Stimulated activated CD4-positive, alpha-beta T cell treated with anti-CD3 and anti-CD28 coated beads, Interleukin-1b, Interleukin-23, amount 100 ng/mL, for 4 hours (primary cell): ENCODE results near the gene MIB2.
A peak's percentile ranks its signal among the peaks of the same experiment; 100 is the strongest.
"Not testable (repeated sequence)": the region's sequence is repeated elsewhere in the genome, so short reads cannot be mapped to it uniquely, and the experiment has no call there.

Experiments
- DNase-seq, 2 donors: peaks; one replicate each; pipeline ENCODE4 v3.0.0-alpha.2; 2020; ENCODE audit warnings: low read depth in 2 of 2

The MIB2 gene

DNA sequence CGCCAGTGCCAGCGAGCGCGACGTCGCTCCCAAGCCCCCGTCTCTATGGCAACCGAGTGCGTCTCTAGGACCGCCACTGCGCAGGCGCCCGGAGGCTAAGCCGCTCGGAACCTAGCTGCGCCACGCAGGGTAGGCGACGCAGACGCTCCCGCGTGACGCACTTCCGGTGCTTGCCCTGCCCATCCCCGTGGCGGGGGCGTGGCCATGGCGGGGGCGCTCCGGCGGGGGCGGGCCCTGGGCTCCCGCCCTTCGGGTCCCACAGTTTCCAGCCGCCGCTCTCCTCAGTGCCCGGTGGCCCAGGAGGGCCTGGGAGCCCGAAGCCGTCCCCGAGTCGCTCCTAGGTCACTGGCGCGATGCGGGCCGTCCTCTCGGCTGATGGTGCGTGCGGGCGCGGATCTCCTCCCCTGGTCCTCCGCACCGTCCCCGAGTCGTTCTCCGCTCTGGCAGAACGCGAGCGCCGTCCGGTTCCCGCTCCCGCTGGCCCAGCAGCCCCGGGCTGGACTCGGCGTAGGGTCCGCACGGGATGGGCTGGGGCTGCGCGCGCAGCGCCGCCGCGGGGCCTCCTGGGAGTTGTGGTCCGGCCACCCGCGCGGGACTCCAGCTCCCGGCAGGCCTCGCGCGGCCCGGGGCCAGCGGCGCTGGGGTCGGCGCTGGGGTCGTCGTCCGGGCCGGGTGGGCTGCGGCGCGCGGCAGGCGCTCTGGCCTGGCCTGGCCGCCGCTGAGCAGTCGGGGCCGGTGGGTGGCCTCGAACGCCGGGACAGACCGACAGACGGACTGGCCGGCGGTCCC, at the start of gene MIB2:
TSS of gene MIB2 (plus strand) at position 245 of the 789 bp plus-strand sequence. CDS start 7,953 bp downstream, outside the sequence.
- DNase-seq = peak; percentile 95 to 97

DNA sequence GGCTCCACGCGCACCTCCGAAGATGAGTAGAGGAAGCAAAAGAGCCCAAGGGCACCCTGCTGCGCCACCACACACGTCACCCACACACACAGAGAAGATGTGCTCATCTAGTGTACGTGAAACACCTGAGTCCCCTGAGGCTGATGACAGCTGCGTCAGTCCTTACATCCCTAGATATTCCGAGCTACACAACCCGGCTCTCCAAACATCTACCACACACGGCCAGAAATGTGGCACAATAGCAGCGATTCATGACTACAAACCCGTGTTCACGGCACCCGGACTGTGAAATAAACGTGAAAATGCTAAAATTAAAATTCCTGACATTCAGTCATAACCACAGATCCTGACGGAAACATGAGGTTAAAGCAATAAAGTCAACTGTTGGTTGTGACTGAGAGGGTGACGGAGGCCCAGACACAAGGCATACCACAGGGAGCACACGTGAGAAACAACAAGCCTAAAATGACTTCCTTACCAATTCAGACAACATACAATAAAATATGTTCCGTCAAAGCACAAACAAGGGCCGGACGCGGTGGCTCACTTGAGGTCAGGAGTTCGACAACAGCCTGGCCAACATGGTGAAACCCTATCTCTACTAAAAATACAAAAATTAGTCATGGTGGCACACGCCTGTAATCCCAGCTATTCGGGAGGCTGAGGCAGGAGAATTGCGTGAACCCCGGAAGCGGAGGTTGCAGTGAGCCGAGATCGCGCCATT, 48.0 kb upstream of the MIB2 start:
- no peak for DNase-seq

DNA sequence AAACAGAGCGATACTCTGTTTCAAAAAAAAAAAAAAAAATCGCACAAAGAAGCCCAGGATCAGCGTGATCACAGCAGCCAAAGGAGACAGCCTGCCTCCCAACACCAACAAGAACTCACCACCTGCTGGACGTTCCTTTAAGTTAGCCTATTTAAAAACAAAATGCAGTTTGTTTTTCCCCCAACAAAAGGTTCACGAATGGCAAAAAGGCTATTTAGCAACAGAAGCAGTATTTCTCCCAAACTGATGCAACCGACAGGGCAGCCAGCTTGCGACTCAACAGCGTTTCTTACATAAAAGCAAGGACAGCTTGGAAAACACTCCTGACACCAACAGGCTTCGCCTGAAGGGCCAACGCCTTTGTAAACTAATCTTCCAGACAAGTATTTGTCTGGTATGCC, 47.4 kb upstream of the MIB2 start:
- DNase-seq = no peak

DNA sequence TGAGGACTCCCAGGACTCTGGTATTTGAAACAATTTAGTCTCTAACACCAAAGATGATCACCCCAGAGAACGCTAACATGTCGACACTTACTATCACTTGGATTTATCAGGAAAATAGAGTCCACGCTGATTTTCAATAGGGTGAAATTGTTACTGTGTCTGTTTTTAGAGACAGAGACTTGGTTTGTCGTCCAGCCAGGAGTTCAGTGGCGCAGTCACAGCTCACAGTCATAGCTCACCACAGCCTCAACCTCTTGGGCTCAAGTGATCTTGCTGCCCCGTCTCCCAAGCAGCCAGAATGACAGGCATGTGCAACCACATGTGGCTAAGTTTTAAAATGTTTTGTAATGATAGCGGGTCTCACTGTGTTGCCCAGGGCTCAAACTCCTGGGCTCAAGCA, 46.0 kb upstream of the MIB2 start:
- no peak for DNase-seq

DNA sequence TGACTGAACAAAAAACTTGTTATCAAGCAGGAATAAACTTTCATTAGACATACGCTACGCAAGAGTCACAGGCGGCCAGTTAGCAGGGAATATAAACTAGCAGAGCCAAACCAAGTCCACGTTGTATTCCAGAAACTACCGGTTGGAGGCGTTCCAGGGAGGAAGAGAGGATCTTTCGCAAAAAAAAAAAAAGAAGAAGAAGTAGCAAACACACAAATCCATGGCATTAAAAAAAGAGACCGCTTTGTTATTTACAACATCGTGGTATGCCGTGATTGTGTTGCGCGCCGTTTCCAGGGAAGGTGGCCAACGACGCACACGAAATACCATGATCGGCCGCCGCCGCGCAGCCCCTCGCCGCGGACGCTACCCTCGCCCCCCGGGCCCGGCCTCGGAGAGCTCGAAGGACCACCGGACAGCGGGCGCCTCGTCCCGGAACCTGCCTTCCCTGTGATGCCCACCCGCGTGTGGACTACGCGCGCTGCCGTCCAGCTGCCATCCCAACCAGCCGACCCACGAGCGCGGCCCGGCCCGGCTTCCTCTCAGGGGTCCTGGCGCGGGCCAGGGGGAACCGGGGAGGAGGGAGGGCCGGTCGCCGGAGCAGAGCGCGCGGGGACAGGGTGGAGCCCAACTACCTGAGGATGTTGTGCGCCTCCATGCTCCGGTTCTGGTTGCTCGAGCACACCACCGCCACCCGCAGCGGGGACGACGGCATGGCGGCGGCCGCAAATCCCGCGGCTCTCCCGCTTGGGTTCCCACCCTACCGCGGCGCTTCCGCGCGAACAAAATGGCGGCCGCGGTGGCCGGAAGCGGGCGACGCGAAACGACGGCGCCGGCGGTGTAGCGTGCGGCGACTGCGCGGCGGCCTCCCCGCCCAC, 41.2 kb upstream of the MIB2 start:
- DNase-seq = peak in 1 of 2 donors; percentile 48

DNA sequence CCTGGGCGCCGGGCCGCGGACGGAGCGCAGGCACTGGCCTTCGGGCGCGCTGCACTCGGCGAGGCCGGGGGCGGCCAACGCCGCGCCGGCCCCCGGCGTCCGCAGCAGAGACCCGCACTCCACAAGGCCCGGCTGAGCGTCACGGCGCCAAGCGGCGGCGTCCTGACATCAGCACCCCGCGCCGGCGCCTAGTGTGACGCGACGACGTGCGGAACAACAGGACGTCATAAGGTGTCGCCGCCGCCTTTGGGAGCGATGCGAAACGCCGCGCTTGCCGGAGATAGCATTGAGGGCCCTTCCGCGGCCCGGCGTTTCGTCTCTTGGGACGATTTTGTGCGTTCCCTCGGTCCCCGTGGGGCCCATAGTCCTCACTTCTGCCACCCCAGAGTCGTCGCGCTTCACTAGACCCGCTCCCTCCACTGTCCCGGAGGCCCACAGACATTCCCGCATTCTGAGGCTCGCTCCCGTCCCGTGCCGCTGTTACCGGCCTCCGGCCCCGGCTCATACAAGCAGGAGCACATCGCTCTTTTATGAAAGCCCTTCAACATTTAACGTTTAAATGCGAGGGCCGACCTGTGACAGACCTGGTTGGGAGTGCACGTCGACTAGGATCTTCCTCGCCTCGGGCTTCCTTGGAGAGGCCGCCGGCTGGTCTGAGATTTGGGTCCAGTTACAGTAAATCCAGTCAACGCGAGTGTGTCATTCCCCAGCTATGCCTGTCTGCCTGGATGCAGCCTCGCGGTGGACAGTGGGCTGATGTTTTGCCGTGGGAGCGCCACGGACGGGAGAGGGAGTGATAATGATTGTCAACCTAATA, 40.4 kb upstream of the MIB2 start, which contains the start of gene SSU72:
TSS of gene SSU72 (minus strand) at position 143 of the 817 bp plus-strand sequence. CDS start 306 bp downstream, outside the sequence.
- peak; percentile 86 to 92 for DNase-seq

DNA sequence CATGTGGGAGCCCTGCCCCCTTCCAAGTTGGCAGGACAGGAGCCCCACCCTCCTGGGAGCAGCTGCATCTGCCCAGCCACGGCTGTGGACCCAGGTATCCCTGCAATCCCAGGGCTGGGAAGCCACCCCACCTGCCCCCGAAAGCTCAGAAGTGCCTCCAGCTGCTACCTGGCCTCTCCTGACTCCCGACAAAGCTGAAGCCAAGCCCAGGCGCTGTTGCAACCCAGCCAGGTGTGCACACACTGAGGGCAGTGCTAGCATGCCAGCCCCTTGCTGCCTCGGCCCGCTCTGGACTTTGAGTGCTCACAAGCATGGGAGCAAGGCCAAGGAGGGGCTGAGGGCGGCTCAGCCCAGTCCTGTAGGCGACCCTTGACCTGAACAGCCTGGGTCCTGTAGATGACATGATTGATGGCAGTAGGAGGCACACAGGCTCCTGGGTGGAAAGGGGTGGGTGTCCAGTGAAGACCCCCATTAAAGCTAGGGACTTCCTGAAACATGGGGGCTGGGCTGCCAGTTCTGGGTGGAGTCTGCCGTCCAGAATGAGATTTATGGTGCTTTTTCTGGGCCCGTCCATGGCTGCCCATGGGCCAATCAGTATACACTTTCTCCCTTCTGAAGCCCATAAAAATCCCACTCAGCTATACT, 37.8 kb upstream of the MIB2 start:
- DNase-seq = no peak

DNA sequence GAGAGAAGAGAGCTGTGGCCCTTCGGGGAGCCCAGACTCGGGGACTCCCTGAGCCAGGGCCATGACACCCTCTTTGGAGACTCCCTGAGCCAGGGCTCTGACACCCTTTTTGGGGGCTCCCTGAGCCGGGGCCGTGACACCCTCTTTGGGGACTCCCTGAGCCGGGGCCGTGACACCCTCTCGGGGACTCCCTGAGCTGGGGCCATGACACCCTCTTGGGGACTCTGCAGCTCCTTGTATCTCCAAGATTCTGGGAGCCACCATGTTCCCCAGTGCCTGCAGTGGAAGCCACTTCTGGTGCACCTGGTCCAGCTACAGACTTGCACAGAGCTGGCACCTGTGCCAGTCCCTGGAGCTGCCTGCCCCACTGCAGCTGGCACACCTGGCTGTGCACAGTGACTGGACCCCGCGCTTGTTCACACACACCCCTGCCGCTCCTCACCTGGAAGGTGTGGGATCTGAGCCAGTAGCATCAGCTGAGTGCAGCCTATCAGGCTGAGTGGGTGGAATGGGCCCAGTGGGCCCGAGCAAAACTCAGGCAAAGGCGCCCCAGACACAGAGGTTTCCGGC, 36.8 kb upstream of the MIB2 start:
- no peak for DNase-seq

DNA sequence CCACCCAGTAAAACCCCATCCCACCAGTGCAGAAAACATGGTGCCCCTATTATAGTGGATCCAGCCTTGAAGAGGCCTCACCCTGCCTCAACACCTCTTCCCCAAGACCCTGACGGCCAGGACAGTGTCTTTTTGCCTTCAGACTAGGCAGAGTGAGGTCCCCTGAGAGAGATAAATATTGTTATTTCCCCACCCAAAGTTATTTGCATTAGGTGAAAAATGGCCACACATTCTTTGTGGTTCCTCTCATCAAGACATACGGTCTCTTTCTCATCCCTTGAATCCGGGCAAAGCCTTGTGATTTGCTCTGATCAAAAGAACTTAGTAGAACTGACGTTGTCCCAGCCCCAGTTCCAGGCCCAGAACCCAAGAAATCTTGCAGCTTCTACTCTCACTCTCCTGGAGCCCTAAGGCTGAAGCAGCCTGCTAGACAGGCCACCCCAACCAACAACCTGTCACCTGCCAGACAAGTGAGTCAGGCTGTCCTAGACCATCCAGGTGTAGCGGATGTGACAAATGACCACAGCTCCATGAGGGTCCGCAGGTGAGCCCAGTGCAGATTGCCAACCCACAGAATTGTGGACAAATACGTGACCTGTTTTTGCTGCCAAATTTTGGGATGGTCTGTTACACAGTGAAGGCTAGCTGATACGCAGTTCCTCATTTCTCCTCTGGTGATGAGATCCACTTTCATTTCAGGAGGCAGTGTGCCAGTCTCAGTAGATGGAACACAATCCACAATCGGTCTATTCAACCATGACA, 32.5 kb upstream of the MIB2 start:
- no peak for DNase-seq

DNA sequence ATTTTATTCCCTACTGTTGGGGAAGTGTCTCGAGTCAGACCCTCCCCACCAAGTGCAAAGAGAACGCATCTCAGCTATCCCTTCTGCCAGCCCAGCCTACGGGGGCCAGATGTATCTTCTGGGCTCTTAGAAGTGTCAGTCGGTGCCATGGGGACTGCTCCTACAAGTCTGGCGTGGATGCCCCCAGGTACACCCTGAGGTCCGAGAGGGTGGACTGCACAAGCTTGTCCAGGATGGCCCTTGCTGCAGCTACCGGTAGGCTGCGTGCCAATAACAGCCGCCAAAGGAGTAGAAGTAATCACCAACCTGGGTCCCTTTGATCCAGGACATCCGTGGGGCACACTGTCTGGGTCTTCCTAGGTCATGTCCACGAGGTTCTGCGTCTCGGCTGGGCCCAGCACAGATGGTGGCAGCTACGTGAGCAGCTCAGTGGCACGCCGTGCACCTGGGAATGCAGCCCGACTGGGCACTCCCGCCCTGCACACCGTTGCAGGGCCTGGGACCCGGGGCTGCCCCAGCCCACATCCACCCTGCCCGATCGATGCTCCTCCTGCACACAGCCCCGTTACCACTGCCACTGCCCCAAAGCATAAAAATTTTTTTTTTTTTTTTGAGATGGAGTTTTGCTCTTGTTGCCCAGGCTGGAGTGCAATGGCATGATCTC, 31.8 kb upstream of the MIB2 start:
- no peak for DNase-seq

DNA sequence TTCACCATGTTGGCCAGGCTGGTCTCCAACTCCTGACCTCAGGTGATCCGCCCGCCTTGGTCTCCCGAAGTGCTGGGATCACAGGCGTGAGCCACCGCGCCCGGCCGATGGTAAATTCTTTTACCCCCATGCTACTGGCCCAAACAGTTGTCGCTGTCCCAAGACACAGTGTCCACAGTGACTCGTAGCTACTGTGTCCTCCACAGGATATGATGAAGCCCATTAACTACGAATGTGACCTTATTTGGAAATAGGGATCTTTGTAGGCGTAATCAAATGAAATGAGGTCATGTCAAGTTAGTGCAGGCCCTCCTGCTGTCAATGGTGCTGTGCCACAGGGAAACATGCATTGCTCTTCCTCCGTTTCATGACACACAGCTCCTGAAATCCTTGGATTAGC, 23.8 kb upstream of the MIB2 start:
- no peak for DNase-seq

DNA sequence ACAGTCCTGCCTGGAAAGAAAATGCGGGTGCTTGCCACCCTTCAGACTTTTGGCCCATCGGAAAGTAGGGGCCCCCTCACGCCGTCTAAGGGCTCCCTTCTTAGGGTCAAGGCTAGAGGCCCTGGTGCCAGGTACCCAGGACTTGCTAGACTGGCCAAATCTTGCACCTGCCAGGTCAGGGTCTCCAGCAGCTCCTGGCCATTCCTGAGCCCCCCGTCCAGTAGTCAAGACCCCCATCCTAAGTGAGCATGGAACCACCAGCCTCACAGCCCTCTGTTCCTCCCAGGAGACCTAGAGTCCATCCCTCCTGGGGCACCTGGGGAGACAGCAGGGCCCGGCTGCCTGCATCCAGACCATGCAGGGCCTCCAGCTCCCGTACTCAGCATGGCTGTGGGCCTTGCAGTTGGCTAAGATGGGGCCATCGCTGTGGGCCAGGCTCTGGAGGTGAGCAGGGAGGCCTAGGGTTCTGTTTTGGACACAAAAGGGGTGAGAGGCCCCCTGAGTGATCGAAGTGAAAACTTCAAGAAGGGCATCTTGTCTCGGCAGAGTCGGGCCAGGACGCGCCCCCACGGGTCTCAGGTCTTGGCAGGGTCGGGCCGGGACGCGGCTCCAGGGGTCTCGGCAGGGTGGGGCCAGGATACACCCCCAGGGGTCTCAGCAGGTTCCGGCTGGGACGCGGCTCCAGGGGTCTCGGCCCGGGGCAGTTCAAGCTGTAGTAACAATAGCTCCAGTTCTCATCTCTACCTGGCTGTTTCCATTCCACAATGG, 21.3 kb upstream of the MIB2 start:
- DNase-seq = no peak

DNA sequence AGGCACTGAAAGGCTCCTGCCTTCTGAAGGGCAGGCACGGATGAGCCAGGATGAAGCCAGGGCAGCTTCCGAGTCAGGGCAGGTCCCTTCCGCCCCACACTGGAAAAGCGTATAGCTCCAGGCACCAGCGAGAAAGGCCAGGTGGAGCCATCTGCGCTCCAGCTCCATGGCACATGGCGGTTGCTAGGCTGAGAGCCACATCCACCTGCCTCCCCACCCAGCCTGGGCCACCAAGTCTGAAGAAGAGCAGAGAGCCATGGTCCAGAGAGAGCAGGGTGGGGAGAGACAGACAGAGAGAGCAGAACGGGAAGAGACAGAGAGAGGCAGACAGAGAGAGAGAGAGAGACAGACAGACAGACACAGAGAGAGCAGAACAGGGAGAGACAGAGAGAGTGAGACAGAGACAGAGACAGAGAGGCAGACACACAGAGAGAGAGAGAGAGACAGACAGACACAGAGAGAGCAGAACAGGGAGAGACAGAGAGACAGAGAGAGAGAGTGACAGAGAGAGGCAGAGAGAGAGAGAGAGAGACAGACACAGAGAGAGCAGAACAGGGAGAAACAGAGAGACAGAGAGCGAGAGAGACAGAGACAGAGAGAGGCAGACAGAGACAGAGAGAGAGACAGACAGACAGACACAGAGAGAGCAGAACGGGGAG, 20.6 kb upstream of the MIB2 start:
- no peak for DNase-seq

DNA sequence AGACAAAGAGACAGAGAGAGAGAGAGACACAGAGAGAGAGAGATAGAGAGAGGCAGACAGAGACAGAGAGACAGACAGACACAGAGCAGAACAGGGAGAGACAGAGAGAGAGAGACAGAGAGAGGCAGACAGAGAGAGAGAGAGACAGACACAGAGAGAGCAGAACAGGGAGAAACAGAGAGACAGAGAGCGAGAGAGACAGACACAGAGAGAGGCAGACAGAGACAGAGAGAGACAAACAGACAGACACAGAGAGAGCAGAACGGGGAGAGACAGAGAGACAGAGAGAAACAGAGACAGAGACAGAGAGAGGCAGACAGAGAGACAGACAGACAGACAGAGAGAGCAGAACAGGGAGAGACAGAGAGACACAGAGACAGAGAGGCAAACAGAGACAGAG, 20.0 kb upstream of the MIB2 start:
- not testable (repeated sequence) for DNase-seq

DNA sequence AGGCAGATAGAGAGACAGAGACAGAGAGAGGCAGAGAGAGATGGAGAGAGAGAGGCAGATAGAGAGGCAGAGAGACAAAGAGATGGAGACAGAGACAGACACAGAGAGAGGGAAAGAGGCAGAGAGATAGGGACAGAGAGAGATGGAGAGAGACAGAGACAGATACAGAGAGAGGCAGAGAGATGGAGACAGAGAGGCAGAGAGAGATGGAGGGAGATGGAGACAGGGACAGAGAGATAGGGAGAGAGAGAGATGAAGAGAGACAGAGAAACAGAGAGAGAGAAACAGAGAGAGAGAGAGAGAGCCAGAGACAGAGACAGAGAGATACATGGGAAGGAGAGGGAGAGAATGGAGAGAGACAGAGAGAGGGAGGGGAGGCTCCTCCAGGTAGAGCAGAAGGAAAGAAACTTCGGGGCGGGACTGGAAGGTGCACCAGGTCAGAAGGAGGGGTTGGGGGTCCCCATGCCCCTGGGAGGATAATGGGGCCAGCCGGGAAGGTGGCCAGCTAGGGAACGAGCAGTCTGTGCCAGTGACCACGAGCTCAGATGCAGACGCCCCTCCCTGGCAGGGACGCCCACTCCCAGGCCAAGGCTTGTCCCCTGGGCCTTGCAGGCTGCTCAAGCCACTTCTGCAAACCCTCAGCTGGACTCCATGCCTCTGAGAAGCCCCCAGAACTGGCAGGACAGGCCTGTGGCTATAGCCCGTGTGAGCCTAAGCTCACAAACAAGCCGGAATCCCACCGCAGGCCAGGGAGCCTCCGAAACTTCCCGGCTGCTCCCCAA, 18.6 kb upstream of the MIB2 start:
- DNase-seq = no peak

DNA sequence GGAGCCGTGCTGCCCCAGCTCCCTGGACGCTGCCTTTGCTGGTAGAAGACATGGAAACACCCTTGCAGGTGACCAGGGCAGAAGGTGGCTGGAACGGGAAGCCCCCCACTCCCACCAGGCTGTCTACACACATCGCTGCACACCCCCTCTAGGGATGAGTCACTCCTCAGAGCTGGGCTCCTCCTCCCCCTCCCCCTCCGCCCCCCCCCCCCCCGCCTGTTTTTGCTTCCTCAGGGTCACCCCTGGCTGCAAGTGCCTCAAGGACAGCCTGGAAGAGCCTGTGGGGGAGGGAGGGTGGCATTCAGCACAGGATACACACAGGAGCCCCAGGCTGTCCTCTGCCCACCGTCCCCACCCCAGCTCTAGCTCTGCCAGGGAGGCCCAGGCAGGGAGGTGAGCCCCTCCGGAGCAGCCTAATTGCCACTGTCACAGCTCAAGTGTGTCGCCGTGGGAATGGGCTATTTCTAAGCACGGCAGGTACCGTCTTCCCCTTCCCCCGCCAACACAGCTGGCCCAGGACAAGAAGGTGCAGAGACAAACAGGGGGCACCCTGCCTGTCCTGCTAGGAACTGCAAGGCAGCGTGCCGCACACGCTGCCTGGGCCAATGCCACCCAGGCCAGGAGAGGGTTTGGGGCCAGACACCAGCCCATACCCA, 17.9 kb upstream of the MIB2 start:
- no peak for DNase-seq
